Esophagus squamous epithelium (tissue), 4 donors: ENCODE results near the gene CLIC4.

ENCODE experiments used
- CTCF ChIP-seq, 6 experiments: fragments of 450-650 bp in 4 of 6; fragments of 200-600 bp in 2 of 6; sonication (generic) in 2 of 6; IDR thresholded peaks; one replicate each; pipeline ENCODE4 v1.5.1; 2016 to 2019; ENCODE audit warnings: antibody characterized with exemption in 6 of 6, mild to moderate bottlenecking in 4 of 6, moderate library complexity in 4 of 6
- POLR2A ChIP-seq, 4 donors: fragments of 450-650 bp; IDR thresholded peaks; one replicate each; pipeline ENCODE4 v1.6.1; 2017; ENCODE audit warnings: antibody characterized with exemption in 4 of 4, mild to moderate bottlenecking in 4 of 4, moderate library complexity in 3 of 4

GRCh38 chr1:24858277-24858676 is 113.0 kb downstream of the CLIC4 start:
- TF ChIP-seq CTCF (IDR thresholded peaks at IDR 0.05), result no peak
- no peak for TF ChIP-seq POLR2A (IDR thresholded peaks at IDR 0.05)
